GM18909 (cell line): Measurements from ENCODE around the gene CMKLR1.

Experiments
- ATAC-seq: cut with Tn5 transposase; IDR thresholded peaks from one replicate; pipeline ENCODE4 v1.9.1; 2021; ENCODE audit warnings: mild to moderate bottlenecking; ENCODE audit not compliant: unreplicated experiment, poor library complexity

CMKLR1 gene

GRCh38 chr12:108240928-108241327 is 98.2 kb downstream of the CMKLR1 start:
- no peak for ATAC-seq

- no peak for ATAC-seq
These were observed 98.9 kb downstream of the CMKLR1 start for GRCh38 chr12:108240027-108240785.

GRCh38 chr12:108239378-108239777 is 99.7 kb downstream of the CMKLR1 start:
- no peak for ATAC-seq

GRCh38 chr12:108238474-108238873 is 100.6 kb downstream of the CMKLR1 start:
- ATAC-seq, result no peak
